H1 (cell line): ENCODE measurements around the gene PPARA. TPM values are rescaled to one million over a fixed set of nuclear protein-coding genes. Genes with fewer than 3 reads are reported as not detected.

Experiments used
- CTCF ChIA-PET: fragments of 300-600 bp; sonication (Branson Sonifier 250); formaldehyde crosslinking; loops from one replicate; lab custom pipeline; 2021; ENCODE audit not compliant: partially characterized antibody; lab: Charles Lee
- POLR2A ChIA-PET: fragments of 300-600 bp; sonication (Branson Sonifier 250); formaldehyde crosslinking; loops from one replicate; lab custom pipeline; 2021; ENCODE audit warnings: inconsistent platforms; ENCODE audit not compliant: partially characterized antibody; lab: Charles Lee
- DNase-seq, 2 experiments: peaks; one replicate each; pipeline versions ENCODE4 v3.0.0 to v3.0.0-alpha.2; 2010 to 2022; ENCODE audit warnings: low spot score in 2 of 2, low read depth in 1 of 2, mixed read lengths in 1 of 2
- FAIRE-seq: peaks from 2 replicates; lab custom pipeline; 2011; peaks lifted over from hg19 to GRCh38; lab: Jason Lieb, UNC
- H2AFZ ChIP-seq: 2 replicates; pipeline ENCODE4 v1.8.1; 2012; ENCODE audit warnings: low read length, inconsistent platforms
- H2AK5ac ChIP-seq: 2 replicates; pipeline ENCODE4 v1.6.1; 2013; ENCODE audit warnings: low read depth, low read length
- H2BK120ac ChIP-seq: replicated peaks from 2 replicates; pipeline ENCODE3; 2013; ENCODE audit warnings: low read depth, low read length, inconsistent platforms
- H2BK12ac ChIP-seq: 2 replicates; pipeline ENCODE4 v1.6.1; 2013; ENCODE audit warnings: low read depth, low read length
- H2BK15ac ChIP-seq: 2 replicates; pipeline ENCODE4 v1.6.1; 2013; ENCODE audit warnings: low read length
- H2BK20ac ChIP-seq: 2 replicates; pipeline ENCODE4 v1.6.1; 2013; ENCODE audit warnings: low read length
- H2BK5ac ChIP-seq: 2 replicates; pipeline ENCODE4 v1.6.1; 2013; ENCODE audit warnings: low read depth, low read length
- H3K14ac ChIP-seq: 2 replicates; pipeline ENCODE4 v1.6.1; 2013; ENCODE audit warnings: inconsistent platforms; ENCODE audit not compliant: insufficient read length
- H3K18ac ChIP-seq: 2 replicates; pipeline ENCODE4 v1.6.1; 2013; ENCODE audit warnings: low read length; ENCODE audit errors: extremely low read depth
- H3K23ac ChIP-seq: 2 replicates; pipeline ENCODE4 v1.6.1; 2013; ENCODE audit warnings: inconsistent platforms; ENCODE audit not compliant: insufficient read length
- H3K23me2 ChIP-seq: 2 replicates; pipeline ENCODE4 v1.6.1; 2013; ENCODE audit warnings: low read depth, low read length
- H3K27ac ChIP-seq: 2 replicates; pipeline ENCODE4 v1.6.1; 2011; ENCODE audit warnings: low read depth, low read length, inconsistent platforms
- H3K27me3 ChIP-seq, 4 experiments: replicated peaks in 1 of 4; 1 replicate in 1 of 4; 2 replicates in 3 of 4; pipeline versions ENCODE4 v1.6.1 to v1.8.1; 2011 to 2013; ENCODE audit warnings: low read length in 3 of 4, mild to moderate bottlenecking in 3 of 4, inconsistent platforms in 2 of 4, mixed read lengths in 2 of 4, moderate library complexity in 1 of 4; ENCODE audit not compliant: control insufficient read depth in 3 of 4, insufficient read depth in 3 of 4; ENCODE audit errors: extremely low read depth in 1 of 4
- H3K36me3 ChIP-seq, 4 experiments: 2 replicates each; pipeline versions ENCODE4 v1.6.1 to v1.8.1; 2011 to 2013; ENCODE audit warnings: mild to moderate bottlenecking in 4 of 4, low read length in 3 of 4, moderate library complexity in 2 of 4, control low read depth in 1 of 4, inconsistent platforms in 1 of 4; ENCODE audit not compliant: insufficient read depth in 4 of 4, control insufficient read depth in 2 of 4
- H3K4ac ChIP-seq: replicated peaks from 2 replicates; pipeline ENCODE3; 2013; ENCODE audit warnings: low read length, low read depth, mixed read lengths, inconsistent platforms; ENCODE audit not compliant: insufficient read length
- H3K4me1 ChIP-seq, 4 experiments: replicated peaks in 1 of 4; 1 replicate in 1 of 4; 2 replicates in 3 of 4; pipeline versions ENCODE4 v1.6.1 to v1.8.1; 2011 to 2013; ENCODE audit warnings: low read length in 3 of 4, inconsistent platforms in 2 of 4, mixed read lengths in 1 of 4; ENCODE audit not compliant: insufficient read depth in 4 of 4, control insufficient read depth in 3 of 4
- H3K4me2 ChIP-seq, 2 experiments: 2 replicates each; pipeline versions ENCODE4 v1.6.1 to v1.8.1; 2011 to 2013; ENCODE audit warnings: low read depth in 2 of 2, low read length in 2 of 2, control low read depth in 1 of 2, inconsistent platforms in 1 of 2, mild to moderate bottlenecking in 1 of 2; ENCODE audit not compliant: insufficient read depth in 1 of 2
- H3K4me3 ChIP-seq, 4 experiments: fragments of 200-600, 300-600 bp in 1 of 4; sonication (generic), shearing (Covaris generic), sonication (Bioruptor Twin) in 1 of 4; 2 replicates each; pipeline versions ENCODE4 v1.5.1 to v1.8.1; 2011 to 2016; ENCODE audit warnings: low read length in 4 of 4, low read depth in 3 of 4, control low read depth in 2 of 4, inconsistent platforms in 2 of 4, mild to moderate bottlenecking in 2 of 4, mixed read lengths in 1 of 4, moderate library complexity in 1 of 4; ENCODE audit not compliant: insufficient read depth in 2 of 4; ENCODE audit errors: extremely low read depth in 1 of 4
- H3K56ac ChIP-seq: replicated peaks from 2 replicates; pipeline ENCODE3; 2013; ENCODE audit warnings: low read depth, mild to moderate bottlenecking, mixed read lengths, low read length, inconsistent platforms; ENCODE audit not compliant: insufficient read length
- H3K79me1 ChIP-seq: 2 replicates; pipeline ENCODE4 v1.6.1; 2013; ENCODE audit warnings: low read depth, low read length, control low read depth
- H3K79me2 ChIP-seq, 2 experiments: 2 replicates each; pipeline versions ENCODE4 v1.6.1 to v1.8.1; 2012 to 2013; ENCODE audit warnings: low read length in 2 of 2, mild to moderate bottlenecking in 2 of 2, inconsistent platforms in 1 of 2; ENCODE audit not compliant: insufficient read depth in 2 of 2, control insufficient read depth in 1 of 2
- H3K9ac ChIP-seq, 4 experiments: replicated peaks in 1 of 4; 1 replicate in 1 of 4; 2 replicates in 3 of 4; pipeline versions ENCODE4 v1.6.1 to v1.8.1; 2011 to 2013; ENCODE audit warnings: low read depth in 3 of 4, low read length in 3 of 4, control low read depth in 2 of 4, mild to moderate bottlenecking in 2 of 4, moderate library complexity in 2 of 4, inconsistent platforms in 1 of 4; ENCODE audit errors: extremely low read depth in 1 of 4
- H3K9me3 ChIP-seq, 2 experiments: 2 replicates each; pipeline versions ENCODE4 v1.6.1 to v1.8.1; 2012 to 2013; ENCODE audit warnings: mild to moderate bottlenecking in 2 of 2, moderate library complexity in 2 of 2, control low read depth in 1 of 2, inconsistent platforms in 1 of 2, low read depth in 1 of 2, low read length in 1 of 2, mixed read lengths in 1 of 2; ENCODE audit not compliant: insufficient read depth in 2 of 2
- H4K20me1 ChIP-seq, 2 experiments: replicated peaks in 1 of 2; 2 replicates each; pipeline versions ENCODE3 to v1.8.1; 2011 to 2013; ENCODE audit warnings: inconsistent platforms in 2 of 2, low read length in 2 of 2, mild to moderate bottlenecking in 1 of 2; ENCODE audit not compliant: insufficient read depth in 2 of 2, control insufficient read depth in 1 of 2
- H4K5ac ChIP-seq: 2 replicates; pipeline ENCODE4 v1.6.1; 2013; ENCODE audit warnings: low read length, low read depth, mixed read lengths, inconsistent platforms; ENCODE audit not compliant: insufficient read length
- H4K8ac ChIP-seq: 2 replicates; pipeline ENCODE4 v1.8.0; 2013; ENCODE audit warnings: mild to moderate bottlenecking, moderate library complexity, low read length, inconsistent platforms; ENCODE audit not compliant: insufficient read depth; ENCODE audit errors: extremely low read depth
- H4K91ac ChIP-seq: replicated peaks from 2 replicates; pipeline ENCODE3; 2013; ENCODE audit warnings: low read length, mixed read lengths, inconsistent platforms; ENCODE audit not compliant: insufficient read length
- ASH2L ChIP-seq: fragments of 200-600, 300-600 bp; sonication (generic); IDR thresholded peaks from one replicate; pipeline ENCODE4 v1.7.1; 2017; ENCODE audit warnings: low read length
- CBX5 ChIP-seq: fragments of 300-800, 300-1000 bp; sonication (generic); IDR thresholded peaks from 2 replicates; pipeline ENCODE4 v1.7.1; 2016; ENCODE audit warnings: antibody characterized with exemption, low read length, low read depth
- HDAC6 ChIP-seq: IDR thresholded peaks from one replicate; pipeline ENCODE4 v1.7.1; 2012; ENCODE audit warnings: low read depth, mild to moderate bottlenecking, inconsistent platforms, low read length, moderate library complexity
- PHF8 ChIP-seq: fragments of 200-600 bp; sonication (generic); conservative IDR thresholded peaks from 2 replicates; pipeline ENCODE4 v1.7.1; 2012; ENCODE audit warnings: low read depth, mild to moderate bottlenecking, inconsistent platforms, low read length, moderate library complexity
- RFX5 ChIP-seq: IDR thresholded peaks from 2 replicates; pipeline ENCODE4 v1.6.1; 2011; ENCODE audit warnings: low read depth, low read length, improper control_type of control experiment, borderline replicate concordance
- WGBS, 2 experiments: shearing (Covaris generic) in 1 of 2; methylation state at CpG; one replicate each; pipeline versions ENCODE4 v1.1.6 to v1.1.7; 2013 to 2015; ENCODE audit warnings: low lambda C conversion rate in 2 of 2, mixed read lengths in 2 of 2, inconsistent platforms in 1 of 2, low coverage in 1 of 2, missing lambda C conversion rate in 1 of 2; ENCODE audit not compliant: insufficient replicate concordance in 2 of 2, insufficient coverage in 1 of 2, insufficient read length in 1 of 2; ENCODE audit errors: extremely low coverage in 1 of 2, missing lambda C conversion rate in 1 of 2; 5-methylcytosine and 5-hydroxymethylcytosine counted together
- polyA plus RNA-seq, 7 experiments: library from polyadenylated mRNA; depleted of rRNA in 3 of 7; stranded (reverse) in 5 of 7; unstranded in 2 of 7; fragments of >200 nt in 5 of 7; fragments of 200-250 nt in 2 of 7; gene quantifications; 1 replicate in 5 of 7; 2 replicates in 1 of 7; 4 replicates in 1 of 7; pipeline versions ENCODE4 v1.2.1 to v1.2.3, GENCODE V29; 2011 to 2013; ENCODE audit warnings: missing spikeins in 2 of 7, mixed read lengths in 2 of 7
- total RNA-seq: library from RNA; stranded (reverse); fragmentation: NEBNext Ultra II Directional; extraction: Animal tissue kit (Norgen Biotek cat#: 25700); gene quantifications from 2 replicates; pipeline ENCODE4 v1.2.1, GENCODE V29; 2021

The PPARA gene
- total and polyA plus RNA-seq, 2 of the 8 experiments (the other 6 are each of a cell fraction or from before 2014, with no cell fraction given) = 3.1 to 8.2 TPM

DNA sequence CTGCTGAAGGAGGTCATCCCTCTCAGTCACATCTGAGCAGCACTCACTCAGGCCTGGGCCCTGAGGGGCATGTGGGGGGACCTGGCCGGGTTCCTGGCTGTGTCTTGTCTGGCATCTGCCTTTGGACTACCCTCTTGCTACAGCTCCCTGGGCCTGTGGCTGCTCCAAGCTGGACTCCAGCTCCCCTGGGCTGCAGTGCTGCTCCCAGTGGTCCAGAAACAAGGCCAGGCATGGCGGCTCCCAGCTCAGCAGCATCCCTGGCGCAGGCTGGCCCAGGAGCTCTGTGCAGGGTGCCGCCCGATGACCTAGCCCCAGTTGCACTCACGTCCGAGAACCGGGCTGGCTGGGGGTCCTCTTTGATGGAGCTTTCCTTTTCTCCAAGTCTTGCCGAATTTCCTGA lies 94.4 kb downstream of the PPARA start:
- H3K36me3 ChIP-seq = peaks cover 0 to 3% (median 0%) of the 10 kb centered on the region in 4 experiments; a peak in 1 of 8 replicates
- H3K27ac ChIP-seq = no peak overlapping the region
- H4K91ac ChIP-seq = no peak overlapping the region
- H3K9ac ChIP-seq = no peak overlapping the region
- no peak overlapping the region for H3K4me3 ChIP-seq
- H3K18ac ChIP-seq = no peak overlapping the region
- no peak overlapping the region for H3K4me2 ChIP-seq
- CTCF ChIA-PET = interaction anchor here (0.7 to 2.1 kb wide), 6 partner anchors 9 to 250 kb away, joined by 3 to 8 read pairs (median 4); partner anchors contain the start of gene PKDREJ
- no peak overlapping the region for H2AK5ac ChIP-seq
- no peak overlapping the region for H3K4ac ChIP-seq
- no peaks in the 10 kb centered on the region; the same call in 1 of the 2 replicates for H3K79me1 ChIP-seq
- H2BK120ac ChIP-seq = no peak overlapping the region
- H3K56ac ChIP-seq = no peak overlapping the region
- no peaks in the 10 kb centered on the region; a peak in 1 of 7 replicates for H3K27me3 ChIP-seq
- H3K9me3 ChIP-seq = no peaks in the 10 kb centered on the region
- H3K4me1 ChIP-seq = no peaks in the 10 kb centered on the region; a peak in 1 of 7 replicates
- no peak overlapping the region for H2AFZ ChIP-seq
- POLR2A ChIA-PET = interaction anchor here (0.8 to 1.3 kb wide), 3 partner anchors 11 to 97 kb away, joined by 3 read pairs; no protein-coding TSS in a partner anchor
- TF ChIP-seq CBX5 (no peak), ASH2L (no peak), HDAC6 (no peak), RFX5 (no peak), PHF8 (no peak)
- no peaks in the 10 kb centered on the region for H3K79me2 ChIP-seq
- WGBS, 2 experiments = 81% methylated on average over 9 of the region's 9 CpGs; no CpG with 5 or more reads in 1 of the 2 experiments
- no peak overlapping the region for H4K5ac ChIP-seq
- DNase-seq (no peak), FAIRE-seq (no peak)
- H3K23me2 ChIP-seq = no peaks in the 10 kb centered on the region; the same call in 1 of the 2 replicates
- no peak overlapping the region for H4K8ac ChIP-seq
- no peak overlapping the region for H2BK5ac ChIP-seq
- no peak overlapping the region for H2BK12ac ChIP-seq
- H3K23ac ChIP-seq = no peak overlapping the region
- no peak overlapping the region for H3K14ac ChIP-seq
- H2BK15ac ChIP-seq = no peak overlapping the region
- H4K20me1 ChIP-seq = no peaks in the 10 kb centered on the region
- H2BK20ac ChIP-seq = no peak overlapping the region
